HepG2 (cell line): ENCODE results near the gene POLH. TPM values are rescaled to one million over a fixed set of nuclear protein-coding genes. Genes with fewer than 3 reads are reported as not detected.

ENCODE experiments used
- ARID3A ChIP-seq: IDR thresholded peaks from 2 replicates; pipeline ENCODE4 v1.6.1; 2012; ENCODE audit warnings: low read depth, low read length, improper control_type of control experiment
- BCL6 ChIP-seq: IDR thresholded peaks from 2 replicates; pipeline ENCODE4 v1.6.1; 2016; ENCODE audit warnings: missing genetic modification reagents, missing compliant biosample characterization
- BORCS8-MEF2B ChIP-seq: sonication (generic); formaldehyde crosslinking; IDR thresholded peaks from 2 replicates; pipeline ENCODE4 v1.8.0; 2022; ENCODE audit warnings: mild to moderate bottlenecking, missing genetic modification reagents
- BRD4 ChIP-seq: sonication (generic); formaldehyde crosslinking; IDR thresholded peaks from 2 replicates; pipeline ENCODE4 v1.4.0; 2020; ENCODE audit warnings: missing genetic modification reagents
- DR1 ChIP-seq: sonication (generic); formaldehyde crosslinking; IDR thresholded peaks from 2 replicates; pipeline ENCODE4 v1.8.0; 2021; ENCODE audit warnings: mild to moderate bottlenecking, missing genetic modification reagents, inconsistent platforms
- ISL2 ChIP-seq: sonication (generic); formaldehyde crosslinking; IDR thresholded peaks from 2 replicates; pipeline ENCODE4 v1.5.0; 2020; ENCODE audit warnings: missing genetic modification reagents
- LRRFIP1 ChIP-seq: sonication (generic); formaldehyde crosslinking; conservative IDR thresholded peaks from 2 replicates; pipeline ENCODE4 v1.4.0; 2020; ENCODE audit warnings: missing genetic modification reagents
- MTF1 ChIP-seq: sonication (generic); formaldehyde crosslinking; IDR thresholded peaks from 2 replicates; pipeline ENCODE4 v1.5.0; 2020; ENCODE audit warnings: missing genetic modification reagents
- ZFP41 ChIP-seq: sonication (generic); formaldehyde crosslinking; IDR thresholded peaks from 2 replicates; pipeline ENCODE4 v1.4.0; 2020; ENCODE audit warnings: mild to moderate bottlenecking, missing genetic modification reagents, borderline replicate concordance
- ZNF256 ChIP-seq: sonication (generic); formaldehyde crosslinking; conservative IDR thresholded peaks from 2 replicates; pipeline ENCODE4 v1.4.0; 2020; ENCODE audit warnings: missing genetic modification reagents
- ZNF296 ChIP-seq: sonication (generic); formaldehyde crosslinking; conservative IDR thresholded peaks from 2 replicates; pipeline ENCODE4 v1.5.0; 2020; ENCODE audit warnings: mild to moderate bottlenecking, missing genetic modification reagents
- ZNF598 ChIP-seq: sonication (generic); formaldehyde crosslinking; IDR thresholded peaks from 2 replicates; pipeline ENCODE4 v1.5.1; 2020; ENCODE audit warnings: mild to moderate bottlenecking, missing genetic modification reagents, borderline replicate concordance
- ZNF766 ChIP-seq: sonication (generic); formaldehyde crosslinking; IDR thresholded peaks from 2 replicates; pipeline ENCODE4 v1.5.0; 2020; ENCODE audit warnings: missing genetic modification reagents, borderline replicate concordance
- polyA plus RNA-seq, 8 experiments: library from polyadenylated mRNA; depleted of rRNA in 3 of 8; stranded (reverse) in 7 of 8; unstranded in 1 of 8; fragments of >200 nt; fragmentation: Illumina TruSeq in 4 of 8; extraction: Trizol in 4 of 8; gene quantifications; 2 replicates each; pipeline versions ENCODE4 v1.2.1 to v1.2.3, GENCODE V29; 2011 to 2016; ENCODE audit warnings: low read depth in 4 of 8, missing spikeins in 1 of 8, mixed read lengths in 1 of 8; ENCODE audit not compliant: insufficient read depth in 1 of 8
- total RNA-seq, 5 experiments: library from RNA; depleted of rRNA; stranded (reverse); fragments of >200 nt; fragmentation: Illumina TruSeq; extraction: Trizol; gene quantifications; 2 replicates each; pipeline ENCODE4 v1.2.3, GENCODE V29; 2016; ENCODE audit warnings: low read depth in 1 of 5
- TF ChIP-seq, protein P1 (sequence below): sonication (generic); formaldehyde crosslinking; IDR thresholded peaks from 2 replicates; pipeline ENCODE4 v1.5.0; 2020; ENCODE audit warnings: missing genetic modification reagents
- TF ChIP-seq, protein P2 (sequence below): sonication (generic); formaldehyde crosslinking; IDR thresholded peaks from 2 replicates; pipeline ENCODE4 v1.4.0; 2020; ENCODE audit warnings: mild to moderate bottlenecking, missing genetic modification reagents
- TF ChIP-seq, protein P3 (sequence below): IDR thresholded peaks from 2 replicates; pipeline ENCODE4 v1.6.1; 2016; ENCODE audit warnings: low read depth, missing genetic modification reagents, missing compliant biosample characterization
- TF ChIP-seq, protein P4 (sequence below): sonication (generic); formaldehyde crosslinking; IDR thresholded peaks from 2 replicates; pipeline ENCODE4 v1.4.0; 2020; ENCODE audit warnings: missing genetic modification reagents

The POLH gene
- total and polyA plus RNA-seq, 2 of the 13 experiments (the other 11 are each of a cell fraction or from before 2014, with no cell fraction given), result 11.6 to 25.0 TPM

- TF ChIP-seq, protein P1, sequence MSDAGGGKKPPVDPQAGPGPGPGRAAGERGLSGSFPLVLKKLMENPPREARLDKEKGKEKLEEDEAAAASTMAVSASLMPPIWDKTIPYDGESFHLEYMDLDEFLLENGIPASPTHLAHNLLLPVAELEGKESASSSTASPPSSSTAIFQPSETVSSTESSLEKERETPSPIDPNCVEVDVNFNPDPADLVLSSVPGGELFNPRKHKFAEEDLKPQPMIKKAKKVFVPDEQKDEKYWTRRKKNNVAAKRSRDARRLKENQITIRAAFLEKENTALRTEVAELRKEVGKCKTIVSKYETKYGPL (CRISPR knock-in tag), result peak; percentile 50; the same call in 1 of the 2 replicates
- 0 out of 2 replicates have a peak, but pooled peaks have one; percentile 19 for TF ChIP-seq MTF1 (CRISPR knock-in tag)
- no peak for TF ChIP-seq ZNF296 (CRISPR knock-in tag)
- TF ChIP-seq ZNF766, result no peak
- TF ChIP-seq, protein P2, sequence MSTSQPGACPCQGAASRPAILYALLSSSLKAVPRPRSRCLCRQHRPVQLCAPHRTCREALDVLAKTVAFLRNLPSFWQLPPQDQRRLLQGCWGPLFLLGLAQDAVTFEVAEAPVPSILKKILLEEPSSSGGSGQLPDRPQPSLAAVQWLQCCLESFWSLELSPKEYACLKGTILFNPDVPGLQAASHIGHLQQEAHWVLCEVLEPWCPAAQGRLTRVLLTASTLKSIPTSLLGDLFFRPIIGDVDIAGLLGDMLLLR (CRISPR knock-in tag), result no peak
- no peak for TF ChIP-seq ZFP41 (CRISPR knock-in tag)
- TF ChIP-seq ZNF598 (CRISPR knock-in tag), result peak; percentile 32; the same call in 1 of the 2 replicates
- TF ChIP-seq LRRFIP1 (CRISPR knock-in tag), result no peak
- TF ChIP-seq DR1 (CRISPR knock-in tag), result peak; percentile 98
- TF ChIP-seq ISL2, result no peak; the same call in none of the 2 replicates
- TF ChIP-seq, protein P3, sequence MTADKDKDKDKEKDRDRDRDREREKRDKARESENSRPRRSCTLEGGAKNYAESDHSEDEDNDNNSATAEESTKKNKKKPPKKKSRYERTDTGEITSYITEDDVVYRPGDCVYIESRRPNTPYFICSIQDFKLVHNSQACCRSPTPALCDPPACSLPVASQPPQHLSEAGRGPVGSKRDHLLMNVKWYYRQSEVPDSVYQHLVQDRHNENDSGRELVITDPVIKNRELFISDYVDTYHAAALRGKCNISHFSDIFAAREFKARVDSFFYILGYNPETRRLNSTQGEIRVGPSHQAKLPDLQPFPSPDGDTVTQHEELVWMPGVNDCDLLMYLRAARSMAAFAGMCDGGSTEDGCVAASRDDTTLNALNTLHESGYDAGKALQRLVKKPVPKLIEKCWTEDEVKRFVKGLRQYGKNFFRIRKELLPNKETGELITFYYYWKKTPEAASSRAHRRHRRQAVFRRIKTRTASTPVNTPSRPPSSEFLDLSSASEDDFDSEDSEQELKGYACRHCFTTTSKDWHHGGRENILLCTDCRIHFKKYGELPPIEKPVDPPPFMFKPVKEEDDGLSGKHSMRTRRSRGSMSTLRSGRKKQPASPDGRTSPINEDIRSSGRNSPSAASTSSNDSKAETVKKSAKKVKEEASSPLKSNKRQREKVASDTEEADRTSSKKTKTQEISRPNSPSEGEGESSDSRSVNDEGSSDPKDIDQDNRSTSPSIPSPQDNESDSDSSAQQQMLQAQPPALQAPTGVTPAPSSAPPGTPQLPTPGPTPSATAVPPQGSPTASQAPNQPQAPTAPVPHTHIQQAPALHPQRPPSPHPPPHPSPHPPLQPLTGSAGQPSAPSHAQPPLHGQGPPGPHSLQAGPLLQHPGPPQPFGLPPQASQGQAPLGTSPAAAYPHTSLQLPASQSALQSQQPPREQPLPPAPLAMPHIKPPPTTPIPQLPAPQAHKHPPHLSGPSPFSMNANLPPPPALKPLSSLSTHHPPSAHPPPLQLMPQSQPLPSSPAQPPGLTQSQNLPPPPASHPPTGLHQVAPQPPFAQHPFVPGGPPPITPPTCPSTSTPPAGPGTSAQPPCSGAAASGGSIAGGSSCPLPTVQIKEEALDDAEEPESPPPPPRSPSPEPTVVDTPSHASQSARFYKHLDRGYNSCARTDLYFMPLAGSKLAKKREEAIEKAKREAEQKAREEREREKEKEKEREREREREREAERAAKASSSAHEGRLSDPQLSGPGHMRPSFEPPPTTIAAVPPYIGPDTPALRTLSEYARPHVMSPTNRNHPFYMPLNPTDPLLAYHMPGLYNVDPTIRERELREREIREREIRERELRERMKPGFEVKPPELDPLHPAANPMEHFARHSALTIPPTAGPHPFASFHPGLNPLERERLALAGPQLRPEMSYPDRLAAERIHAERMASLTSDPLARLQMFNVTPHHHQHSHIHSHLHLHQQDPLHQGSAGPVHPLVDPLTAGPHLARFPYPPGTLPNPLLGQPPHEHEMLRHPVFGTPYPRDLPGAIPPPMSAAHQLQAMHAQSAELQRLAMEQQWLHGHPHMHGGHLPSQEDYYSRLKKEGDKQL (CRISPR knock-in tag), result no peak; the same call in 1 of the 2 replicates
- TF ChIP-seq BCL6 (CRISPR knock-in tag), result peak; percentile 63; the same call in 1 of the 2 replicates
- TF ChIP-seq ZNF256 (CRISPR knock-in tag), result peak; percentile 81
- TF ChIP-seq BORCS8-MEF2B, result no peak; the same call in 1 of the 2 replicates
- TF ChIP-seq, protein P4, sequence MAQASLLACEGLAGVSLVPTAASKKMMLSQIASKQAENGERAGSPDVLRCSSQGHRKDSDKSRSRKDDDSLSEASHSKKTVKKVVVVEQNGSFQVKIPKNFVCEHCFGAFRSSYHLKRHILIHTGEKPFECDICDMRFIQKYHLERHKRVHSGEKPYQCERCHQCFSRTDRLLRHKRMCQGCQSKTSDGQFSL, result peak; percentile 60
- peak; percentile 65 for TF ChIP-seq BRD4 (CRISPR knock-in tag)
- TF ChIP-seq ARID3A, result no peak
Measured at GRCh38 chr6:43629505-43630300, 53.7 kb downstream of the POLH start (continued).
